ENCODE measurements around the gene HTR1D. TPM values are rescaled to one million over a fixed set of nuclear protein-coding genes. Genes with fewer than 3 reads are reported as not detected.

HTR1D gene
- total RNA-seq, 1 donor from 2014 or later: 2.1 TPM

GRCh38 chr1:23249787-23250454 lies 32.6 kb upstream of the HTR1D start:
- H3K9me3 Mint-ChIP-seq (ENCODE audit: low read depth): no peaks in the 10 kb centered on the region
- no peaks in the 10 kb centered on the region for H3K27me3 Mint-ChIP-seq (ENCODE audit: low read depth)
- H3K4me1 Mint-ChIP-seq (ENCODE audit: low read depth): peaks cover 7% of the 10 kb centered on the region
- no peak overlapping the region for H3K27ac Mint-ChIP-seq (ENCODE audit: unreplicated experiment)
- TF ChIP-seq, protein P1, sequence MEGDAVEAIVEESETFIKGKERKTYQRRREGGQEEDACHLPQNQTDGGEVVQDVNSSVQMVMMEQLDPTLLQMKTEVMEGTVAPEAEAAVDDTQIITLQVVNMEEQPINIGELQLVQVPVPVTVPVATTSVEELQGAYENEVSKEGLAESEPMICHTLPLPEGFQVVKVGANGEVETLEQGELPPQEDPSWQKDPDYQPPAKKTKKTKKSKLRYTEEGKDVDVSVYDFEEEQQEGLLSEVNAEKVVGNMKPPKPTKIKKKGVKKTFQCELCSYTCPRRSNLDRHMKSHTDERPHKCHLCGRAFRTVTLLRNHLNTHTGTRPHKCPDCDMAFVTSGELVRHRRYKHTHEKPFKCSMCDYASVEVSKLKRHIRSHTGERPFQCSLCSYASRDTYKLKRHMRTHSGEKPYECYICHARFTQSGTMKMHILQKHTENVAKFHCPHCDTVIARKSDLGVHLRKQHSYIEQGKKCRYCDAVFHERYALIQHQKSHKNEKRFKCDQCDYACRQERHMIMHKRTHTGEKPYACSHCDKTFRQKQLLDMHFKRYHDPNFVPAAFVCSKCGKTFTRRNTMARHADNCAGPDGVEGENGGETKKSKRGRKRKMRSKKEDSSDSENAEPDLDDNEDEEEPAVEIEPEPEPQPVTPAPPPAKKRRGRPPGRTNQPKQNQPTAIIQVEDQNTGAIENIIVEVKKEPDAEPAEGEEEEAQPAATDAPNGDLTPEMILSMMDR (IDR thresholded peaks at IDR 0.05): no peak
- no peak for DNase-seq (ENCODE audit: low spot score)
- H3K36me3 Mint-ChIP-seq (ENCODE audit: low read depth): no peaks in the 10 kb centered on the region
- no peak overlapping the region for H3K4me3 Mint-ChIP-seq (ENCODE audit: unreplicated experiment)

DNA sequence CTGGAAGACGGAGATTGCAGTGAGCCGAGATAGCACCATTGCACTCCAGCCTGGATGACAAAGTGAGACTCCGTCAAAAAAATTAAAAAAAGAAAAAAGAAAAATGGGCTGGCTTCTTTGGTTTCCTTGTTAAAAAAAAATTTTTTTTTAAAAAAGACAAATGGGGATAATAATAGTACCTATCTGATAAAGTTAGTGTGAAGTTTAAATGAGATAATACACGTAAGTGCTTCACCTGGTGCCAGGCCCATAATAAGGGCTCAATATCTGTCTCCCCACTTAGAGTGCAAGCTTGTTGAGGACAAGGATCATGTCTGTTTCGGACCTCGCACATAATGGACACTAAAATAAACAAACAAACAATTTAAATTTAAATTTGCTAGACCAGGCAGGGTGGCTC lies 30.0 kb upstream of the HTR1D start:
- Mint-ChIP-seq H3K4me3 (ENCODE audit: unreplicated experiment) (no peak overlapping the region), H3K27me3 (ENCODE audit: low read depth) (no peaks in the 10 kb centered on the region), H3K27ac (ENCODE audit: unreplicated experiment) (no peak overlapping the region), H3K36me3 (ENCODE audit: low read depth) (no peaks in the 10 kb centered on the region), H3K4me1 (ENCODE audit: low read depth) (peaks cover 7% of the 10 kb centered on the region), H3K9me3 (ENCODE audit: low read depth) (no peaks in the 10 kb centered on the region)
- DNase-seq (ENCODE audit: low spot score): no peak
- TF ChIP-seq, protein P1 (IDR thresholded peaks at IDR 0.05): no peak

DNA sequence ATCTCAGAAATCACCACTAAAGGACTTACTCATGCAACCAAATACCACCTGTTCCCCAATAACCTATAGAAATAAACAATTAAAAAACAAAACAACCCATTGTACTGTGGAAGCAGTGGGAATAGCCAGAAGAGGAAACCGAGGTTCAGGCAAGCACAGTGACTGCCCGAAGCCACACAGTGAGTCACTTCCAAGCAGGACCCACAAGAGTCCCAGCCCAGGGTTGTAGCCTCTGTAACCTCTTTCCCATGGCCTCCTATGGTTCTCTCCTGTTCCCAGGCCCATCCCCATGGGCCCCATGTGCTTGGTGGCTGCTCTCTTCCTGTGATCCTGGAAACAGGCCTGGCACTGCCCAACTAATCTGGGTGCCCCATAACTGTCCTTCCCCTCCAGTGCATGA lies 29.0 kb upstream of the HTR1D start:
- Mint-ChIP-seq H3K27me3 (ENCODE audit: low read depth) (no peaks in the 10 kb centered on the region), H3K9me3 (ENCODE audit: low read depth) (no peaks in the 10 kb centered on the region), H3K36me3 (ENCODE audit: low read depth) (no peaks in the 10 kb centered on the region), H3K27ac (ENCODE audit: unreplicated experiment) (no peak overlapping the region), H3K4me1 (ENCODE audit: low read depth) (peaks cover 7% of the 10 kb centered on the region), H3K4me3 (ENCODE audit: unreplicated experiment) (no peak overlapping the region)
- no peak for DNase-seq (ENCODE audit: low spot score)
- TF ChIP-seq, protein P1 (IDR thresholded peaks at IDR 0.05): no peak

DNA sequence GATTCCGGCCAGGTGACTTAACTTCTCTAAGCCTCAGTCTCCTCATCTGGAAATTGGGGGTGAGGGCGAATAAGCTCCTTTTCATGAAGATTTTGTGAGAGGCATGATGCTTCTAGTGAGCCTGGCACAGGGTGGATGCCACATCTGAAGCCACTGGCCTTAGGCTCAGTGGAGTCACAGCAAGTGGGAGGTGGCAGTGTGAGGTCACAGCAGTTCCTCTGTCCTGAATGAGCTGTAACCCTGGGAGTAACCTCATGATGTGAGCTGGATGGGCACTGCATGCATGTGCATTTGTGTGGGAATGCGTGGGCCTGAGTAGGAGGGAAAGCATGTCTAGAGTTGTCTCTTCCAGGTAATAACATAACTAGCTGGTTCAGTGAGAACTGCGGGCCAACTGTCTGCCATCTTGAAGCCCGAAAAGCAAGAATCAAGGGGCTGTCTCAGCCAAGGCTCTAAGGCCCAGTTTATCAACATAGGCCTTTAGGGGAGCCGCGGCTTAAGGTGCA lies 27.0 kb upstream of the HTR1D start:
- Mint-ChIP-seq H3K4me1 (ENCODE audit: low read depth) (no peaks in the 10 kb centered on the region), H3K27me3 (ENCODE audit: low read depth) (no peaks in the 10 kb centered on the region), H3K4me3 (ENCODE audit: unreplicated experiment) (no peak overlapping the region), H3K36me3 (ENCODE audit: low read depth) (no peaks in the 10 kb centered on the region), H3K27ac (ENCODE audit: unreplicated experiment) (no peak overlapping the region), H3K9me3 (ENCODE audit: low read depth) (no peaks in the 10 kb centered on the region)
- TF ChIP-seq, protein P1 (IDR thresholded peaks at IDR 0.05): no peak
- DNase-seq (ENCODE audit: low spot score): no peak

GRCh38 chr1:23242414-23242813 lies 25.1 kb upstream of the HTR1D start:
- no peaks in the 10 kb centered on the region for H3K4me1 Mint-ChIP-seq (ENCODE audit: low read depth)
- no peak overlapping the region for H3K4me3 Mint-ChIP-seq (ENCODE audit: unreplicated experiment)
- TF ChIP-seq, protein P1 (IDR thresholded peaks at IDR 0.05): no peak
- H3K27me3 Mint-ChIP-seq (ENCODE audit: low read depth): no peaks in the 10 kb centered on the region
- no peaks in the 10 kb centered on the region for H3K9me3 Mint-ChIP-seq (ENCODE audit: low read depth)
- DNase-seq (ENCODE audit: low spot score): no peak
- H3K27ac Mint-ChIP-seq (ENCODE audit: unreplicated experiment): no peak overlapping the region
- no peaks in the 10 kb centered on the region for H3K36me3 Mint-ChIP-seq (ENCODE audit: low read depth)
